ENCODE measurements around the gene HABP2. TPM values are rescaled to one million over a fixed set of nuclear protein-coding genes. Genes with fewer than 3 reads are reported as not detected.

HABP2 gene
- polyA plus RNA-seq, 2 donors, result not detected

GRCh38 chr10:113537672-113538071 lies 15.2 kb upstream of the HABP2 start:
- 81 to 90% methylated on average over 3 of the region's 3 CpGs for WGBS, 2 donors
- no peaks in the 10 kb centered on the region for H3K27me3 ChIP-seq (ENCODE audit: control insufficient read depth in 1 of 2, insufficient read depth in 2 of 2, low read length in 2 of 2)

GRCh38 chr10:113538151-113538550 lies 14.7 kb upstream of the HABP2 start:
- Histone ChIP-seq H3K27ac (ENCODE audit: low read depth in 2 of 2, low read length in 1 of 2) (no peak overlapping the region), H3K9me3 (ENCODE audit: control insufficient read depth in 2 of 2, insufficient read depth in 1 of 2, low read depth in 1 of 2, low read length in 1 of 2) (no peaks in the 10 kb centered on the region), H3K36me3 (ENCODE audit: control insufficient read depth in 2 of 2, insufficient read depth in 2 of 2, low read length in 1 of 2) (no peaks in the 10 kb centered on the region), H3K27me3 (ENCODE audit: control insufficient read depth in 1 of 2, insufficient read depth in 2 of 2, low read length in 2 of 2) (no peaks in the 10 kb centered on the region), H3K4me3 (ENCODE audit: low read depth in 1 of 2, low read length in 2 of 2) (no peak overlapping the region), H3K4me1 (ENCODE audit: control insufficient read depth in 2 of 2, insufficient read depth in 2 of 2, low read length in 1 of 2) (peaks cover 0 to 6% of the 10 kb centered on the region in 2 donors)
- WGBS, 2 donors, result 65 to 88% methylated on average over 1 of the region's 1 CpG

More at GRCh38 chr10:113537672-113538071, 15.2 kb upstream of the HABP2 start:
- Histone ChIP-seq H3K27ac (ENCODE audit: low read depth in 2 of 2, low read length in 1 of 2) (no peak overlapping the region), H3K4me1 (ENCODE audit: control insufficient read depth in 2 of 2, insufficient read depth in 2 of 2, low read length in 1 of 2) (peaks cover 0 to 6% of the 10 kb centered on the region in 2 donors), H3K4me3 (ENCODE audit: low read depth in 1 of 2, low read length in 2 of 2) (no peak overlapping the region), H3K36me3 (ENCODE audit: control insufficient read depth in 2 of 2, insufficient read depth in 2 of 2, low read length in 1 of 2) (no peaks in the 10 kb centered on the region), H3K9me3 (ENCODE audit: control insufficient read depth in 2 of 2, insufficient read depth in 1 of 2, low read depth in 1 of 2, low read length in 1 of 2) (no peaks in the 10 kb centered on the region)

- 41 to 55% methylated on average over 7 of the region's 7 CpGs for WGBS, 2 donors
- no peak overlapping the region for H3K4me3 ChIP-seq (ENCODE audit: low read depth in 1 of 2, low read length in 2 of 2)
- H3K9me3 ChIP-seq (ENCODE audit: control insufficient read depth in 2 of 2, insufficient read depth in 1 of 2, low read depth in 1 of 2, low read length in 1 of 2), result no peaks in the 10 kb centered on the region
- peaks cover 0 to 6% of the 10 kb centered on the region in 2 donors for H3K4me1 ChIP-seq (ENCODE audit: control insufficient read depth in 2 of 2, insufficient read depth in 2 of 2, low read length in 1 of 2)
- H3K27ac ChIP-seq (ENCODE audit: low read depth in 2 of 2, low read length in 1 of 2), result no peak overlapping the region
- H3K27me3 ChIP-seq (ENCODE audit: control insufficient read depth in 1 of 2, insufficient read depth in 2 of 2, low read length in 2 of 2), result no peaks in the 10 kb centered on the region
- no peaks in the 10 kb centered on the region for H3K36me3 ChIP-seq (ENCODE audit: control insufficient read depth in 2 of 2, insufficient read depth in 2 of 2, low read length in 1 of 2)
Observed at GRCh38 chr10:113539789-113540188, 13.1 kb upstream of the HABP2 start.

DNA sequence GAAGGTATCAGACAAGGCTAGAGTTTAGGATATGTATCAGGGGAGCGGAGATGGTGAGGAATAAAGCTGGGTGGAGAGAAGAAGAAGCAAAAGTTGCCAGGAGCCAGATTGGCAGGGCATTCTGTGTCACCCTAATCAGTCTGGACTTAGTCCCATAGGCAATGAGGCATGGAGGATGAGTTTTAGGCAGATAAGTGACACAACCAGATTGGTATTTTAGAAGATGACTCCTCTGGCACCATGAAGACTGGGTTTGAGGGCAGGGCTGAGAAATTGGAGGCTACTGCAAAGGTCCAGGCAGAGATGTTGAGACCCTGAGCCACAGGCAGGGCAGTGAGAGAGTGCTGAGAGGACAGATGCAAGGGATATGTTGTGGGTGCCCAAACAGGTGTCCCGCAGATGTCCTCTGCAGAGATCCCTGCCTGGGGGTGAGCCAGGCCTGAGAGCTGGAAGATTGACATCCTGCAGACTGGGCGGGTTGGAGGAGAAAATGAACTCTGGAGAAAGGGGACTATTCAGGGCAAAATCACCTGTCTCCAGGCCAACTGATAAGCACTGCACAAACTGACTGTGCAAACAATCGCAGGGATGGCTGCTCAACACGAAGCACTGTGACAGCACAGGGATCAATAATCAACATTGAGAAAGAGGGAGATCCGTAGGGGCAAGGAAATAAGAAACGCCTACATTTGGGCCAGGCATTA lies 11.9 kb upstream of the HABP2 start:
- Histone ChIP-seq H3K27ac (ENCODE audit: low read depth in 2 of 2, low read length in 1 of 2) (no peak overlapping the region), H3K4me3 (ENCODE audit: low read depth in 1 of 2, low read length in 2 of 2) (no peak overlapping the region), H3K36me3 (ENCODE audit: control insufficient read depth in 2 of 2, insufficient read depth in 2 of 2, low read length in 1 of 2) (no peaks in the 10 kb centered on the region), H3K9me3 (ENCODE audit: control insufficient read depth in 2 of 2, insufficient read depth in 1 of 2, low read depth in 1 of 2, low read length in 1 of 2) (no peaks in the 10 kb centered on the region), H3K4me1 (ENCODE audit: control insufficient read depth in 2 of 2, insufficient read depth in 2 of 2, low read length in 1 of 2) (peaks cover 0 to 6% of the 10 kb centered on the region in 2 donors), H3K27me3 (ENCODE audit: control insufficient read depth in 1 of 2, insufficient read depth in 2 of 2, low read length in 2 of 2) (no peaks in the 10 kb centered on the region)
- WGBS, 2 donors, result 75 to 89% methylated on average over 7 of the region's 7 CpGs

DNA sequence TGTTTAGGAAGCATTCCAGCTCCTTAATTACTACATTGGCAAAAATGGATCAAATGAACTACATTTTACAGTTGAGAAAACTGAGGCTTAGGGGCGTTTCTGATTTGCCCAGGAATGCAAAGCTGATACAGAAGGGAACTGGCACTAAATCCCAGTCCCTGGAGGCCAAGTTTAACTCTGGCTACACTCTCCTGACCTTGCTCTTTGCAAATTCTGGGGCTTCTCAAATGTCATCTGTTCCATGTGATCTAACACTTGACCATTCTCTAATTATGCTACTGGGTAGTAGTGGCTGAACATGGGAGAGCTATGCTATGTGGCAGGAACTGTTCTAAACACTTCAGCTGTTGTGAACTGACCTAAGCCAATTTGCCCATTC lies 11.3 kb upstream of the HABP2 start:
- WGBS, 2 donors, result 59 to 63% methylated on average over 1 of the region's 1 CpG
- H3K36me3 ChIP-seq (ENCODE audit: control insufficient read depth in 2 of 2, insufficient read depth in 2 of 2, low read length in 1 of 2), result no peaks in the 10 kb centered on the region
- no peak overlapping the region for H3K27ac ChIP-seq (ENCODE audit: low read depth in 2 of 2, low read length in 1 of 2)
- no peak overlapping the region for H3K4me3 ChIP-seq (ENCODE audit: low read depth in 1 of 2, low read length in 2 of 2)
- H3K4me1 ChIP-seq (ENCODE audit: control insufficient read depth in 2 of 2, insufficient read depth in 2 of 2, low read length in 1 of 2), result peaks cover 0 to 6% of the 10 kb centered on the region in 2 donors
- H3K9me3 ChIP-seq (ENCODE audit: control insufficient read depth in 2 of 2, insufficient read depth in 1 of 2, low read depth in 1 of 2, low read length in 1 of 2), result no peaks in the 10 kb centered on the region
- no peaks in the 10 kb centered on the region for H3K27me3 ChIP-seq (ENCODE audit: control insufficient read depth in 1 of 2, insufficient read depth in 2 of 2, low read length in 2 of 2)

DNA sequence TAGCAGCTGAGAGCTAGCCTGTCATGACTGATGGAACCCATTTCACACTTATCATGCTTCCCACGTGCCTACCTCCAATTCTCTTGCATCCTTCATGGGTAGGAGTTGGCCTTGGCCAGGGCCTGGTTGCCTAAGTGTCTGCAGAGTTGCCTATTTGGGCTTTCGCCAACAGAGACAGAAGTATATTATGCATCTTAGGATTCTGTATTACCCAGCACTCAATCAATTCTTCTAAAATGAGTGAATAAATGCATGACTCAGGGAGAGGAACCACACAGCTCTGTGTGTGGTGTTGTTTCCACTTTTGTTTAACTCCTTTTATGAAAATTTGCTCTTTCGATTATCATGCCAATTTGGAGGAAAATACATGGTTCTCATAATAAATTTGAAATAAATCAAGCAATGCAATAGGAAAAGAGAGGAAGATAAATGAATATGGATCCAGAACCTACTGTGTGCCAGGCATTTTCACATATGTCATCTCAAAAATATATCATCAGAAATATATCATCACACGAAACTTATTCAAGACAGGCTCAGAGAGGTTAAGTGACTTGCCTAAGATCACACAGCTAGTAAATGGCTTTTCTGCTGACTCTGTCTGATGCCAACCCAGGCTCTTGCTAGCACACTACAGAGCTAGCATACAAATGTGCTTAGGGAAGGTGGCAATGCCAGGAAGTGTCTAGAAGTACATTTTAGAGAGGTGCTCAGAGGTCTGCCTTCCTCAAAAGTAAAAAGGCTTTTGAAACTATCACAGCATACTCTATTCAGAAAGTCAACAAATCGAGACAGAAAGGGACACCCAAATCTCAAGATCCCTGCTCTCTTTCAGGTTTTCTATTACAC lies 9.5 kb upstream of the HABP2 start:
- 82 to 83% methylated on average over 5 of the region's 5 CpGs for WGBS, 2 donors
- Histone ChIP-seq H3K9me3 (ENCODE audit: control insufficient read depth in 2 of 2, insufficient read depth in 1 of 2, low read depth in 1 of 2, low read length in 1 of 2) (no peaks in the 10 kb centered on the region), H3K36me3 (ENCODE audit: control insufficient read depth in 2 of 2, insufficient read depth in 2 of 2, low read length in 1 of 2) (no peaks in the 10 kb centered on the region), H3K27me3 (ENCODE audit: control insufficient read depth in 1 of 2, insufficient read depth in 2 of 2, low read length in 2 of 2) (no peaks in the 10 kb centered on the region), H3K4me1 (ENCODE audit: control insufficient read depth in 2 of 2, insufficient read depth in 2 of 2, low read length in 1 of 2) (peaks cover 0 to 6% of the 10 kb centered on the region in 2 donors), H3K27ac (ENCODE audit: low read depth in 2 of 2, low read length in 1 of 2) (no peak overlapping the region), H3K4me3 (ENCODE audit: low read depth in 1 of 2, low read length in 2 of 2) (no peak overlapping the region)

DNA sequence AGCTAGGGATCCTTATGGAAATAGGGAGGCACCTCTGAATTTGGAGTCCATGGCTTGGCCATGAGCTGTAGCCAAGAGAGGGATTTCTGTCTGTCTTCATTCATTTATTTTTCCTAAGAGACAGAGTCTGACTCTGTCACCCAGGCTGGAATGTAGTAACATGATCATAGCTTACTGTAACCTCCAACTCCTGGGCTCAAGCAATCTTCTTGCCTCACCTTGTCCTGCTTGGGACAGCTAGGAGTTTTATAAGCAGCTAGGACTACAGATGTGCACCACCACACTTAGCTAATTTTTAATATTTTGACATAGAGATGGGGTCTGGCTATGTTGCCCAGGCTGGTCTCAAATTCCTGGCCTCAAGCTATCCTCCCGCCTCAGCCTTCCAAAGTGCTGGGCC lies 8.5 kb upstream of the HABP2 start:
- Histone ChIP-seq H3K27ac (ENCODE audit: low read depth in 2 of 2, low read length in 1 of 2) (no peak overlapping the region), H3K4me1 (ENCODE audit: control insufficient read depth in 2 of 2, insufficient read depth in 2 of 2, low read length in 1 of 2) (peaks cover 0 to 4% of the 10 kb centered on the region in 2 donors), H3K36me3 (ENCODE audit: control insufficient read depth in 2 of 2, insufficient read depth in 2 of 2, low read length in 1 of 2) (no peaks in the 10 kb centered on the region), H3K9me3 (ENCODE audit: control insufficient read depth in 2 of 2, insufficient read depth in 1 of 2, low read depth in 1 of 2, low read length in 1 of 2) (no peaks in the 10 kb centered on the region), H3K27me3 (ENCODE audit: control insufficient read depth in 1 of 2, insufficient read depth in 2 of 2, low read length in 2 of 2) (no peaks in the 10 kb centered on the region), H3K4me3 (ENCODE audit: low read depth in 1 of 2, low read length in 2 of 2) (no peak overlapping the region)
- WGBS, 2 donors, result 98 to 100% methylated on average over 1 of the region's 1 CpG

DNA sequence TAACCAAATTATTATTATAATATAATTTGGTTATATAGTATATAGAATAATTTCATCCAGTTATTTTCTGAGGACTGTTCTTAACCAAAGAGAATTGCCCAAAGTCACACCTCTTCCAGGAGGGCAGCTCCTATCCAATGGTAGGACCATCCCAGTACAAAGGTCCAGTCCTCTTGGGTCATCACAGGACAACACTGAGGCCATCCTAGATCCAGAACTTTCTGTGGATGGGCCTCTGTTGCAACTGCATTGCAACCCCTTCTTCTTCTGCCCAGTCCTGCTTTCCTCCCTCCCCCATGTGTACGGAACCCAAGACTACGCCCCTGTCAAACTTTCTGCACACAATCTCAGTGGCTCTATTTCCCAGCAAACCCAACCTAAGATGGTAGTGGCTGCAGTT lies 5.4 kb upstream of the HABP2 start:
- no peaks in the 10 kb centered on the region for H3K9me3 ChIP-seq (ENCODE audit: control insufficient read depth in 2 of 2, insufficient read depth in 1 of 2, low read depth in 1 of 2, low read length in 1 of 2)
- 93 to 95% methylated on average over 2 of the region's 2 CpGs for WGBS, 2 donors
- no peaks in the 10 kb centered on the region for H3K27me3 ChIP-seq (ENCODE audit: control insufficient read depth in 1 of 2, insufficient read depth in 2 of 2, low read length in 2 of 2)
- no peak overlapping the region for H3K27ac ChIP-seq (ENCODE audit: low read depth in 2 of 2, low read length in 1 of 2)
- no peaks in the 10 kb centered on the region for H3K36me3 ChIP-seq (ENCODE audit: control insufficient read depth in 2 of 2, insufficient read depth in 2 of 2, low read length in 1 of 2)
- peaks cover 0 to 4% of the 10 kb centered on the region in 2 donors for H3K4me1 ChIP-seq (ENCODE audit: control insufficient read depth in 2 of 2, insufficient read depth in 2 of 2, low read length in 1 of 2)
- H3K4me3 ChIP-seq (ENCODE audit: low read depth in 1 of 2, low read length in 2 of 2), result no peak overlapping the region

GRCh38 chr10:113549856-113550255 lies 3.0 kb upstream of the HABP2 start:
- no peaks in the 10 kb centered on the region for H3K9me3 ChIP-seq (ENCODE audit: control insufficient read depth in 2 of 2, insufficient read depth in 1 of 2, low read depth in 1 of 2, low read length in 1 of 2)

More at GRCh38 chr10:113549856-113550255, 3.0 kb upstream of the HABP2 start:
- Histone ChIP-seq H3K4me3 (ENCODE audit: low read depth in 1 of 2, low read length in 2 of 2) (no peak overlapping the region), H3K27ac (ENCODE audit: low read depth in 2 of 2, low read length in 1 of 2) (peak overlapping the region; percentile 53 to 65), H3K4me1 (ENCODE audit: control insufficient read depth in 2 of 2, insufficient read depth in 2 of 2, low read length in 1 of 2) (peaks cover 0 to 11% of the 10 kb centered on the region in 2 donors), H3K36me3 (ENCODE audit: control insufficient read depth in 2 of 2, insufficient read depth in 2 of 2, low read length in 1 of 2) (no peaks in the 10 kb centered on the region), H3K27me3 (ENCODE audit: control insufficient read depth in 1 of 2, insufficient read depth in 2 of 2, low read length in 2 of 2) (no peaks in the 10 kb centered on the region)
- 77 to 78% methylated on average over 6 of the region's 6 CpGs for WGBS, 2 donors
